ENCODE data around the gene MORC1. TPM values are rescaled to one million over a fixed set of nuclear protein-coding genes. Genes with fewer than 3 reads are reported as not detected.

Gene MORC1
- polyA plus RNA-seq, 4 donors, result not detected

DNA sequence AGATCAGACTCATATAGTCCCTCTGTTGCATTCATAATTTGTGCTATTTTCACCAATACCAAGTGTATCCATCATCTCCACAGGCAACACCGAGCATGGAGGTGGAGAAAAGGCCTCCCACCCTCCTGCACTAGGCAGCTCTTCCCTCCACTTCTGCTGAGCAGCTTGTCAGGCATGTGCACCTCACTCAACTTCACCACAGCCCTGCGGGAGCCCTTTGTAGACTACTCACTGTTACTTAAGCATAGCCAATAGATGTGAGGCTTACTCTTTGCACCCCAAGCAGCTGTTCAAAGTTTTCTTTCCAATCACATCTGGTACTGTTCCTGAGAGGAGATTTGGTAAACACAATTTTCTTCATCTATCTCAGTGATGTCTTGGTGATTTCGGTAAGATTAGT is 147.4 kb downstream of the MORC1 start:
- Histone ChIP-seq H3K27ac (ENCODE audit: low read depth in 1 of 3, low read length in 2 of 3) (no peak overlapping the region), H3K9me3 (ENCODE audit: control insufficient read depth in 2 of 2, insufficient read depth in 1 of 2, low read depth in 1 of 2, low read length in 1 of 2) (no peaks in the 10 kb centered on the region), H3K4me3 (ENCODE audit: low read depth in 1 of 3, low read length in 3 of 3) (no peak overlapping the region), H3K4me1 (ENCODE audit: control insufficient read depth in 3 of 3, insufficient read depth in 2 of 3, low read depth in 1 of 3, low read length in 2 of 3) (no peaks in the 10 kb centered on the region), H3K27me3 (ENCODE audit: control insufficient read depth in 3 of 3, insufficient read depth in 3 of 3, low read length in 3 of 3) (no peaks in the 10 kb centered on the region), H3K36me3 (ENCODE audit: control insufficient read depth in 3 of 3, insufficient read depth in 2 of 3, low read depth in 1 of 3, low read length in 3 of 3) (no peaks in the 10 kb centered on the region)
- WGBS, 3 donors, result 47 to 56% (median 51%) methylated on average over 3 of the region's 3 CpGs
- FAIRE-seq (no peak), DNase-seq (no peak)

DNA sequence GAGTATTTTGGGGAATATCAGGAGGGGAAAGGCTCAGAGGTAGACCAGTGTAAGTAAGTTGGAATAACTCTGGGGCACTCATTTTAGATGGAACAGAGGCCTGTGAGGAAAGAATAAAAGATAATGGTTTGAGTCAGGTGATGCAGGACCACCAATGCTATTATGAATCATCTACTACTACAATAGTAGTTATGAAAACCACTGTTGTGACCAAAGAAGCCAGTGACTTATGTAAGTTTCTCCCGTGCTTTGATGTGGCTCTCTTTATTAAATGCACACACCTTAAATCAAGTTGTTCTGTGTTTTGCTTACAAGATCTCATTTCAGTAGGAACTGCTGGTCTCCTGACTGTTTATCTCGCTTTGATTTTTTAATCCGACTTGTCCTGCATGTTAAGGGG is 151.2 kb downstream of the MORC1 start:
- no peak overlapping the region for H3K27ac ChIP-seq (ENCODE audit: low read depth in 1 of 3, low read length in 2 of 3)
- H3K36me3 ChIP-seq (ENCODE audit: control insufficient read depth in 3 of 3, insufficient read depth in 2 of 3, low read depth in 1 of 3, low read length in 3 of 3), result no peaks in the 10 kb centered on the region
- no peaks in the 10 kb centered on the region for H3K4me1 ChIP-seq (ENCODE audit: control insufficient read depth in 3 of 3, insufficient read depth in 2 of 3, low read depth in 1 of 3, low read length in 2 of 3)
- no peak overlapping the region for H3K4me3 ChIP-seq (ENCODE audit: low read depth in 1 of 3, low read length in 3 of 3)
- WGBS, 3 donors, result 69 to 90% (median 87%) methylated on average over 3 of the region's 3 CpGs
- DNase-seq, result no peak
- H3K9me3 ChIP-seq (ENCODE audit: control insufficient read depth in 2 of 2, insufficient read depth in 1 of 2, low read depth in 1 of 2, low read length in 1 of 2), result no peaks in the 10 kb centered on the region
- no peak for FAIRE-seq
- no peaks in the 10 kb centered on the region for H3K27me3 ChIP-seq (ENCODE audit: control insufficient read depth in 3 of 3, insufficient read depth in 3 of 3, low read length in 3 of 3)

DNA sequence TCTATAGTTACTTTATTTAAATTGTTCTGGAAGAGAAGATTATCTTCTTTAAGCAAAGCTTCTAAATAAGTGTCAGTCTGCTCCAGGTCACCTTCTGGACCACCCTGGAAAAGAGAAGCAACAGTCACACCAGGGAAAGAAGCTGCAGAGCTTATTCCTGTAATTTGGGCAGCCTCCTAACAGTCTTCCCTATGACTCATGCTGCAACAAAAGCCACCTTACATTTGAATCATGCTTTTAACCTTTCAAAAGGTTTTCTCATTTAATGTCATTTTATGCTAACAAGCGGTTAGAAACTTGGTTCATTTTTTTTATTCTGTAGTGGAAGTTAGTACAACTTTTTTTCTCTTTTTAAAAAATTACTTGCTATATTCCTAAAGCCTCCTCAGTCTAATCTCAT is 158.9 kb downstream of the MORC1 start:
- no peak overlapping the region for H3K4me3 ChIP-seq (ENCODE audit: low read depth in 1 of 3, low read length in 3 of 3)
- no peaks in the 10 kb centered on the region for H3K4me1 ChIP-seq (ENCODE audit: control insufficient read depth in 3 of 3, insufficient read depth in 2 of 3, low read depth in 1 of 3, low read length in 2 of 3)
- H3K27ac ChIP-seq (ENCODE audit: low read depth in 1 of 3, low read length in 2 of 3), result no peak overlapping the region
- FAIRE-seq (no peak), DNase-seq (no peak)
- H3K36me3 ChIP-seq (ENCODE audit: control insufficient read depth in 3 of 3, insufficient read depth in 2 of 3, low read depth in 1 of 3, low read length in 3 of 3), result no peaks in the 10 kb centered on the region
- no peaks in the 10 kb centered on the region for H3K9me3 ChIP-seq (ENCODE audit: control insufficient read depth in 2 of 2, insufficient read depth in 1 of 2, low read depth in 1 of 2, low read length in 1 of 2)
- H3K27me3 ChIP-seq (ENCODE audit: control insufficient read depth in 3 of 3, insufficient read depth in 3 of 3, low read length in 3 of 3), result no peaks in the 10 kb centered on the region
- 76 to 95% (median 79%) methylated on average over 1 of the region's 1 CpG for whole genome bisulfite sequencing, 3 donors

DNA sequence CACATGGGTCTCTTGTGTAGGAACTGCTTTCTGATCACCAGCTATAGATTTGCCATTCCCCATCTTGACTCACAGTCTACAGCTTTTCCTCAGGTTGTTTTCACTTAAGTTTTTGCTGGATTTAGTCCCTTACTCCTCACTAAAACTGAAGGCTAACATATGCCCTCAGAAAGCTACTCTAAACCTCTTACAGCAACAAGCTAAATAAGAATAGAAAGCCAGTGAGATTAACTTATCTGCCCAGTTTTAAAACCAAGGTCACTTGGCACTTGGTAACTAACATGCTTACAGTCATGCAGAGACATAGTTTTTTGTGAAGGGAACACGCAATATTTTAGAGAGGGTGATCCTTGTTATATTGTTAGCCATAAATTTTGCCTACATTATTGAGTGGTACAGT is 164.2 kb downstream of the MORC1 start, which contains the start of gene GUCA1C:
TSS of gene GUCA1C (minus strand) at position 180 of the 400 bp plus-strand sequence. CDS start at position 63, 117 bp downstream.
- H3K27ac ChIP-seq (ENCODE audit: low read depth in 1 of 3, low read length in 2 of 3), result no peak within 1 kb of the TSS
- H3K9me3 ChIP-seq (ENCODE audit: control insufficient read depth in 2 of 2, insufficient read depth in 1 of 2, low read depth in 1 of 2, low read length in 1 of 2), result no peaks in the 10 kb centered on the region
- FAIRE-seq (no peak), DNase-seq (no peak)
- 89 to 93% (median 92%) methylated on average over 1 of the region's 1 CpG for WGBS, 3 donors
- H3K4me1 ChIP-seq (ENCODE audit: control insufficient read depth in 3 of 3, insufficient read depth in 2 of 3, low read depth in 1 of 3, low read length in 2 of 3), result no peaks in the 10 kb centered on the region
- no peak within 1 kb of the TSS for H3K4me3 ChIP-seq (ENCODE audit: low read depth in 1 of 3, low read length in 3 of 3)
- H3K27me3 ChIP-seq (ENCODE audit: control insufficient read depth in 3 of 3, insufficient read depth in 3 of 3, low read length in 3 of 3), result no peaks in the 10 kb centered on the region
- no peaks in the 10 kb centered on the region for H3K36me3 ChIP-seq (ENCODE audit: control insufficient read depth in 3 of 3, insufficient read depth in 2 of 3, low read depth in 1 of 3, low read length in 3 of 3)

DNA sequence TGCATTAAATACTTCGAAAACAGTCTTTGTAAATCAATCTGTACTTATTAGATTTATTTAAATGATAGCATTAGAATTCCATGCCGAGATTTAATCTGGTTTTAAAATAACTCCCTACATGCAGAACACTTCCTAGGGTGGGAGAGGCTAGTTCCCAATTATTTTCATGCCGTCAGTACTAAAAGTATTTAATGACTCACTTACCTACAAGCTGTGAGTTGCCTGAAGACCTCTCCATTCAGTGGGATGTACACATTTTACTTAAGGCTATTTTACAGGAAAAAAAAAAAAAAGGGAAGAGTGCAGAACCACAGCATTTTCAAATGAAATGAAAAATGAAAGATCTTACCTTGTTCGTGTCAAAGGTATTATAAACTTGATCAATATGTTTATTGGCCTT is 164.7 kb downstream of the MORC1 start:
- Histone ChIP-seq H3K4me3 (ENCODE audit: low read depth in 1 of 3, low read length in 3 of 3) (no peak overlapping the region), H3K27ac (ENCODE audit: low read depth in 1 of 3, low read length in 2 of 3) (no peak overlapping the region), H3K9me3 (ENCODE audit: control insufficient read depth in 2 of 2, insufficient read depth in 1 of 2, low read depth in 1 of 2, low read length in 1 of 2) (no peaks in the 10 kb centered on the region), H3K36me3 (ENCODE audit: control insufficient read depth in 3 of 3, insufficient read depth in 2 of 3, low read depth in 1 of 3, low read length in 3 of 3) (no peaks in the 10 kb centered on the region), H3K4me1 (ENCODE audit: control insufficient read depth in 3 of 3, insufficient read depth in 2 of 3, low read depth in 1 of 3, low read length in 2 of 3) (no peaks in the 10 kb centered on the region), H3K27me3 (ENCODE audit: control insufficient read depth in 3 of 3, insufficient read depth in 3 of 3, low read length in 3 of 3) (no peaks in the 10 kb centered on the region)
- 76 to 82% (median 81%) methylated on average over 4 of the region's 4 CpGs for WGBS, 3 donors
- FAIRE-seq (no peak), DNase-seq (no peak)

DNA sequence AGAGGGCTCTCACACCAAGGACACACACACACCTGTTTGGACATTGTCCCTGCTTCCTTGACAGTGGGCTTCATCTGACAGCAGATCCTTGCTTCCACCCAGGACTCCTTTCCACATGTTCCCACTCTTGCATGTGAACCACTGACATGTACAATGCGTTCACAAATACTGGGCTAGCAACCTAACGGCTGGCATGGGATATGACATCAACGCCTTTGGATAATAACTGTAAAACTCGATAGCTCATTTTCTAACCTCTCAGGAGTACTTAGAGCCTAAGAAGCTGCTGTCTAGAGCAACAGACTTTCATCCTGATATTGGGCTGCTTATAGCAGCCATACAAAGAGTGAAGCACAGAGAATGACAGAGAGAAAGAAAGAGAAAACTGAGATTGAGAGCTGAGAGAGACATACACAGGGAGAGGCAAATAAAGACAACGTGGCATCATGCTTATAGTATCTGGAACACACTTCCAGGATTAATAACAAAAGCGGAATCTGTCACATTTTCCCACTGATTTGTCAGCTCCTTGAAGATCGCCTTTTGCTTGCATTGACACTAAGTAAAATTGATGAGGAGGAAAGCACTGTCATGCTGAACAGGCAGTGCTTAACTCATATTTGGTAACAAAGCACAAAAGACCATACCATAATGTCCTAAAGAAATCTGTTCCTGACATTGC is 166.0 kb downstream of the MORC1 start:
- 77 to 83% (median 81%) methylated on average over 7 of the region's 7 CpGs for WGBS, 3 donors
- H3K36me3 ChIP-seq (ENCODE audit: control insufficient read depth in 3 of 3, insufficient read depth in 2 of 3, low read depth in 1 of 3, low read length in 3 of 3), result no peaks in the 10 kb centered on the region
- FAIRE-seq, result no peak

DNA sequence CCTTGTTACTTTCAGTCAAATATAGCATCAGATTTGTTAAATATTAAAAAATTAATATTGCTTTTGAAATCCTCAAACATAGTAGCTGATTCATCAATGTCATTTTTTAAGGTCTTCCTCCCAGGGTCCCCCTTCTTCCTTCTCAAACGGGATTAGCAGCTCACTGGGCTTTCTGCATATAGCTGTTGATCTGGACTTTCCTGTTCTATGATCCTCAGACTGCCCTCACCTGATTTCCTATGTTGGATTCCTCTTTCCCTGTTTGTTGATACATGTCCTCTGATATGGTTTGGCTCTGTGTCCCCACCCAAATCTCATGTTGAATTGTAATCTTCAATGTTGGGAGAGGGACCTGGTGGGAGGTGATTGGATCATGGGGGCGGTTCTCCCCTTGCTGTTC is 170.1 kb downstream of the MORC1 start:
- 66 to 81% (median 71%) methylated on average over 2 of the region's 2 CpGs for WGBS, 3 donors
- no peak for FAIRE-seq
- Histone ChIP-seq H3K4me1 (ENCODE audit: control insufficient read depth in 3 of 3, insufficient read depth in 2 of 3, low read depth in 1 of 3, low read length in 2 of 3) (no peaks in the 10 kb centered on the region), H3K9me3 (ENCODE audit: control insufficient read depth in 2 of 2, insufficient read depth in 1 of 2, low read depth in 1 of 2, low read length in 1 of 2) (no peaks in the 10 kb centered on the region), H3K27me3 (ENCODE audit: control insufficient read depth in 3 of 3, insufficient read depth in 3 of 3, low read length in 3 of 3) (no peaks in the 10 kb centered on the region), H3K27ac (ENCODE audit: low read depth in 1 of 3, low read length in 2 of 3) (no peak overlapping the region), H3K4me3 (ENCODE audit: low read depth in 1 of 3, low read length in 3 of 3) (no peak overlapping the region), H3K36me3 (ENCODE audit: control insufficient read depth in 3 of 3, insufficient read depth in 2 of 3, low read depth in 1 of 3, low read length in 3 of 3) (no peaks in the 10 kb centered on the region)
- no peak for DNase-seq

More for the DNA sequence above, 166.0 kb downstream of the MORC1 start:
- H3K4me1 ChIP-seq (ENCODE audit: control insufficient read depth in 3 of 3, insufficient read depth in 2 of 3, low read depth in 1 of 3, low read length in 2 of 3), result no peaks in the 10 kb centered on the region
- H3K27ac ChIP-seq (ENCODE audit: low read depth in 1 of 3, low read length in 2 of 3), result no peak overlapping the region
- H3K9me3 ChIP-seq (ENCODE audit: control insufficient read depth in 2 of 2, insufficient read depth in 1 of 2, low read depth in 1 of 2, low read length in 1 of 2), result no peaks in the 10 kb centered on the region
- no peak for DNase-seq
- no peak overlapping the region for H3K4me3 ChIP-seq (ENCODE audit: low read depth in 1 of 3, low read length in 3 of 3)
- H3K27me3 ChIP-seq (ENCODE audit: control insufficient read depth in 3 of 3, insufficient read depth in 3 of 3, low read length in 3 of 3), result no peaks in the 10 kb centered on the region

DNA sequence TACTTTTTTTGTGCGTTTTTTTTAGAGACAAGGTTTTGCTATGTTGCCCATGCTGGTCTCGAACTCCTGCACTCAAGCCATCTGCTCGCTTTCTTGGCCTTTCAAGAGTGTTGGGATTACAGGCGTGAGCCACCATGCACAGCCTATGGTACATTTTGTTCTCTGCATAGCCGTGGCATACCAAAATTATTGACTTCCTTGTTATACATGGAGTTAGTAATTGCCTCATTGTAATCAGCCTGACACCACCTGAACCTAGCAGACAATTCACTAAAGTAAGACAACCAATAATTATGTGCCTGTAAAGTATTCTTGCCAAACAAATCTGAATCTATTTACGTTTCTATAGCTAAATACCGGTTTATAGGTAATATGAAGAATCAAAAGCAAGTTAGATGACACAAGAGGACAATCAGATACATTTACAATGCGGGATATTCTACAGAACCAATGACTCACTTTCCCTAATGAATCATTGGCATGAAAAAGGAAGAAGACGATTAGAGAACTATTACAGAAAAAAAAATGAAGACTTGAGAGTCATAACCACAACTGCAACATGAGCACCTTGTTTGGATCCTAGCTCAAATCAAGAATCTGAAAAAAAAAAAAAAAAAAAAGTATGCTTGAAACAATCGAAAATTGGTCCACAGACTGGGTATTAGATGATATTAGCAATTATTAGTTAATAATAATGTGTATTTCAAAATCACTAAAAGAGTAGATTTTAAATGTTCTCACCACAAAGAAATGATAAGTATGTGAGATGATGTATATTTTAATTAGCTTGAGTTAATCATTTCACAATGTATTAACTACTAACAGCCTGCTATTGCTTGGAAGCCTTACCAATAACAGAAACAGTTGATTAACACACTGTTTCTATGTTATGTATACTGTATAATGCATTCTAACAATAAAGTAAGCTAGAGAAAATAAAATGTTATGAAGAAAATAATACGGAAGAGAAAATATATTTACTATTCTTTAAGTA is 171.3 kb downstream of the MORC1 start:
- H3K36me3 ChIP-seq (ENCODE audit: control insufficient read depth in 3 of 3, insufficient read depth in 2 of 3, low read depth in 1 of 3, low read length in 3 of 3), result no peaks in the 10 kb centered on the region
- no peaks in the 10 kb centered on the region for H3K9me3 ChIP-seq (ENCODE audit: control insufficient read depth in 2 of 2, insufficient read depth in 1 of 2, low read depth in 1 of 2, low read length in 1 of 2)
- no peaks in the 10 kb centered on the region for H3K27me3 ChIP-seq (ENCODE audit: control insufficient read depth in 3 of 3, insufficient read depth in 3 of 3, low read length in 3 of 3)
- H3K4me1 ChIP-seq (ENCODE audit: control insufficient read depth in 3 of 3, insufficient read depth in 2 of 3, low read depth in 1 of 3, low read length in 2 of 3), result no peaks in the 10 kb centered on the region
- DNase-seq (no peak), FAIRE-seq (peak; percentile 64)
- 76 to 79% (median 78%) methylated on average over 11 of the region's 11 CpGs for WGBS, 3 donors
- no peak overlapping the region for H3K27ac ChIP-seq (ENCODE audit: low read depth in 1 of 3, low read length in 2 of 3)
- H3K4me3 ChIP-seq (ENCODE audit: low read depth in 1 of 3, low read length in 3 of 3), result no peak overlapping the region

All from small intestine (tissue), 7 donors.